Activated CD4-positive, alpha-beta memory T cell treated with anti-CD3 and anti-CD28 coated beads for 36 hours (primary cell): ENCODE results near the gene CDH9. TPM values are rescaled to one million over a fixed set of nuclear protein-coding genes. Genes with fewer than 3 reads are reported as not detected.
"Not testable (repeated sequence)": the region's sequence is repeated elsewhere in the genome, so short reads cannot be mapped to it uniquely, and the experiment has no call there.

Source experiments
- CTCF ChIA-PET: fragments of 350-600 bp; sonication (Branson Sonifier 250); formaldehyde crosslinking; loops from one replicate; lab custom pipeline; 2021; ENCODE audit warnings: antibody characterized with exemption, inconsistent platforms; lab: Charles Lee
- POLR2A ChIA-PET: fragments of 350-600 bp; sonication (Branson Sonifier 250); formaldehyde crosslinking; loops from one replicate; lab custom pipeline; 2021; ENCODE audit warnings: antibody characterized with exemption; lab: Charles Lee
- DNase-seq: peaks from one replicate; pipeline ENCODE4 v3.0.0-alpha.2; 2020
- H3K27ac Mint-ChIP-seq: one replicate; pipeline ENCODE4 v1.8.0; 2021; ENCODE audit warnings: mixed read lengths
- H3K27me3 Mint-ChIP-seq: one replicate; pipeline ENCODE4 v1.8.0; 2021; ENCODE audit warnings: mixed read lengths
- H3K36me3 Mint-ChIP-seq: one replicate; pipeline ENCODE4 v1.8.0; 2021; ENCODE audit warnings: mixed read lengths
- H3K4me1 Mint-ChIP-seq: one replicate; pipeline ENCODE4 v1.8.0; 2021; ENCODE audit warnings: low read depth, mixed read lengths
- H3K4me3 Mint-ChIP-seq: one replicate; pipeline ENCODE4 v1.8.0; 2021; ENCODE audit warnings: mild to moderate bottlenecking, mixed read lengths
- H3K9me3 Mint-ChIP-seq: one replicate; pipeline ENCODE4 v1.8.0; 2021; ENCODE audit warnings: mixed read lengths
- intact Hi-C: fragments of 100-400 bp; cut with micrococcal nuclease; formaldehyde crosslinking; loops from one replicate; pipeline ENCODE4 v1.15.1; 2023
- total RNA-seq, 2 experiments: library from RNA; stranded (reverse); gene quantifications; one replicate each; pipeline ENCODE4 v1.2.3, GENCODE V29; 2021

Gene CDH9
- total RNA-seq, 2 experiments from 2014 or later, result not detected

DNA sequence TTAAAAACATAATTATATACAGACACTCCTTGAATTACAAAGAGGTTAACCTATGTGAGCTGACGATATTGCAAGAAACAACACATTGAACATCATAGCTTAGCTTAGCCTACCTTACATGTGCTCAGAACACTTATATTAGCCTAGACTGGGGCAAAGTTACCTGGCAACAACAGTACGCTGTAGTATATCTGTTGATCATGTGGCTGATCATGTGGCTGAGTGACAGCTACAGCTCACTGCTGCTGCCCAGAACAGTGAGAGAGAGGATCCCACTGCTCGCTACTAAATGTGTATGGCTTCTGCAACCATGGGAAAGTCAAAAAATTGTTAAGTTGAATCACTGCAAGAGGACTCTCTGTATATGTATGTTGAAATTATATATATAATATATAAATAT is 169.9 kb downstream of the CDH9 start:
- Mint-ChIP-seq H3K4me1 (no peaks in the 10 kb centered on the region), H3K36me3 (no peaks in the 10 kb centered on the region), H3K27ac (no peak overlapping the region), H3K9me3 (peaks cover 21% of the 10 kb centered on the region), H3K4me3 (no peak overlapping the region), H3K27me3 (no peaks in the 10 kb centered on the region)
- no peak for DNase-seq
- intact Hi-C loops, result no loop called here
- ChIA-PET POLR2A (no interaction called here), CTCF (no interaction called here)

GRCh38 chr5:26864061-26864460 is 174.3 kb downstream of the CDH9 start:
- H3K27ac Mint-ChIP-seq, result no peak overlapping the region
- ChIA-PET POLR2A (no interaction called here), CTCF (interaction anchor here (0.6 kb wide), 1 partner anchor 43 kb away, joined by 3 read pairs; no protein-coding TSS in a partner anchor)
- no peaks in the 10 kb centered on the region for H3K27me3 Mint-ChIP-seq
- DNase-seq, result no peak
- H3K4me1 Mint-ChIP-seq, result no peaks in the 10 kb centered on the region
- peaks cover 19% of the 10 kb centered on the region for H3K9me3 Mint-ChIP-seq
- H3K4me3 Mint-ChIP-seq, result no peak overlapping the region
- intact Hi-C loops, result no loop called here
- no peaks in the 10 kb centered on the region for H3K36me3 Mint-ChIP-seq

DNA sequence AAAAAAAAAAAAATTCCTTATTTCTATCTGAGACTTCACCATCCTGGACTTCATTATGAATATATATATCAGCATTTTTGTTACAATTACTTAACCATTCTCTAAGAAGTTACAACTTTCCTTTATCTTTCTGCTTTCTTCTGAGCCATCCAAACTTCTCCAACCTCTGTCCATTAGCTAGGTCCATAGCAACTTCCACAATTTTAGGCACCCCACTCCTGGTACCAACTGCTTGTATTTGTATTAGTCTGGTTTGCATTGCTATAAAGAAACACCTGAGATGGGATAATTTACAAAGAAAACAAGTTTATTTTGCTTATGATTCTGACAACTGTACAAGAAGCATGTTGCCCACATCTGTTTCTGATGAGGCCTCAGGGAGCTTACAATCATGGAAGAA is 182.1 kb downstream of the CDH9 start:
- Mint-ChIP-seq H3K4me3 (no peak overlapping the region), H3K9me3 (peaks cover 53% of the 10 kb centered on the region), H3K27me3 (no peaks in the 10 kb centered on the region), H3K4me1 (no peaks in the 10 kb centered on the region), H3K27ac (no peak overlapping the region), H3K36me3 (no peaks in the 10 kb centered on the region)
- ChIA-PET CTCF (no interaction called here), POLR2A (no interaction called here)
- intact Hi-C loops, result no loop called here
- DNase-seq, result no peak

GRCh38 chr5:26852450-26852849 is 185.9 kb downstream of the CDH9 start:
- POLR2A ChIA-PET, H3K27me3 Mint-ChIP-seq, H3K4me1 Mint-ChIP-seq, H3K36me3 Mint-ChIP-seq, intact Hi-C loops, CTCF ChIA-PET, DNase-seq, H3K27ac Mint-ChIP-seq, H3K4me3 Mint-ChIP-seq: not testable (repeated sequence)
- H3K9me3 Mint-ChIP-seq, result peaks cover 39% of the 10 kb centered on the region

DNA sequence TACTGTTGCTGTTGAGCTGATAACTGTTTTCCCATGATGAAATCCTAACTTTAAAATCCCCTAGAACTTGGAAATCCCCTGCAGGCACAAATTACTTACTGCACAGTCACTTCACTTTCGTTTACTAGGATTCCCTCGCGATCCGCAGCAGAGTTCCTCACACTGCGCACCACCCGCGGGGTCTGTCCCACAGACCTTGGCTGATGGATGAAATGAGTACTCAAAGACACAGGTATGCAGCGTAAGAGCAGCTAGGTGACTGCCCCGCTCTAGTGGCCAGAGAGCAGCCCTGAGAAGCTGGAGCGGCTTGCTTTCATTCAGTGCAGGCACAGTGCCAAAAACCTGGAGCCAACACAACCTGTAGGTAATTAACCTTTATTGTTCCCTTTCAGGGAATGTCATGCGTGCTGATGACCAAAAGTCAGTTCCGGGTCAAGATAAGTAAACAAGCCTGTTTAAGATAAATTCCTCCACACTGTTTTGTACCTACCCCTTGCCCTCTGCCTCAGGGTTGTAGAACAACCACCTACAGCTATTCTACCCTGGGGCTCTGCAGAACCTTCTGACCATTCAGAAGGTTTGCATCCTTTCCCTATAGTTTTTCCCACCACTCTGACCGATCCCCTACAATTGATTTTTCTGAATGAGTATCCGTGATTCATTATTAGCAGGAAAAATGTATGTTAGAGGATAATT is 191.2 kb downstream of the CDH9 start:
- CTCF ChIA-PET, result no interaction called here
- intact Hi-C loops, result no loop called here

GRCh38 chr5:26843677-26844076 is 194.7 kb downstream of the CDH9 start:
- intact Hi-C loops, result no loop called here
- Mint-ChIP-seq H3K36me3 (no peaks in the 10 kb centered on the region), H3K4me3 (no peak overlapping the region), H3K9me3 (peaks cover 19% of the 10 kb centered on the region), H3K4me1 (no peaks in the 10 kb centered on the region), H3K27ac (no peak overlapping the region), H3K27me3 (no peaks in the 10 kb centered on the region)
- ChIA-PET CTCF (no interaction called here), POLR2A (no interaction called here)
- DNase-seq, result no peak

More for the DNA sequence above, 191.2 kb downstream of the CDH9 start:
- H3K36me3 Mint-ChIP-seq, result no peaks in the 10 kb centered on the region
- POLR2A ChIA-PET, result no interaction called here
- H3K27me3 Mint-ChIP-seq, result no peaks in the 10 kb centered on the region
- H3K4me3 Mint-ChIP-seq, result no peak overlapping the region
- H3K27ac Mint-ChIP-seq, result no peak overlapping the region
- peaks cover 21% of the 10 kb centered on the region for H3K9me3 Mint-ChIP-seq
- no peaks in the 10 kb centered on the region for H3K4me1 Mint-ChIP-seq
- no peak for DNase-seq

DNA sequence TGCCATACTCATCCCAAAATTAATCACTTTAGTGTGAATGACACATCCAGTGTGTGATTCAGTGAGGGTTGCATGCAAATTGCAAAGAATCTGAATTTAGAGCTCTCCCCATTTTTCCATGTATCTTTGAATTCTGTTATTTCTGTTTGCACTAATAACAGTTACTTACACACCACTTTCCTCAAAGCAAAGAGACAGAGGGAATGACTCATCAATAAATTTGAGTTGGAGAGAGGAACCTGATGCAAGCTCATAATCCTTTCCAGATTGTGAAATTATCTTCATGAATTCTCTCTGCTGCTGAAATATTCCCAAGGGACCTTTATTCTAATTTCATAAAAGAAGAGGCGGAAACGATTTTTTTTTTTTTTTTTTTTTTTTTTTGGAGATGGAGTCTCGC is 204.8 kb downstream of the CDH9 start:
- H3K27ac Mint-ChIP-seq, result no peak overlapping the region
- no peaks in the 10 kb centered on the region for H3K36me3 Mint-ChIP-seq
- H3K9me3 Mint-ChIP-seq, result peaks cover 19% of the 10 kb centered on the region
- CTCF ChIA-PET, result no interaction called here
- no peaks in the 10 kb centered on the region for H3K27me3 Mint-ChIP-seq
- H3K4me3 Mint-ChIP-seq, result no peak overlapping the region
- intact Hi-C loops, result no loop called here
- no peaks in the 10 kb centered on the region for H3K4me1 Mint-ChIP-seq
- POLR2A ChIA-PET, result no interaction called here
- DNase-seq, result no peak
